ENCODE results near the gene LY6G6C.
A peak's percentile ranks its signal among the peaks of the same experiment; 100 is the strongest.

DNA sequence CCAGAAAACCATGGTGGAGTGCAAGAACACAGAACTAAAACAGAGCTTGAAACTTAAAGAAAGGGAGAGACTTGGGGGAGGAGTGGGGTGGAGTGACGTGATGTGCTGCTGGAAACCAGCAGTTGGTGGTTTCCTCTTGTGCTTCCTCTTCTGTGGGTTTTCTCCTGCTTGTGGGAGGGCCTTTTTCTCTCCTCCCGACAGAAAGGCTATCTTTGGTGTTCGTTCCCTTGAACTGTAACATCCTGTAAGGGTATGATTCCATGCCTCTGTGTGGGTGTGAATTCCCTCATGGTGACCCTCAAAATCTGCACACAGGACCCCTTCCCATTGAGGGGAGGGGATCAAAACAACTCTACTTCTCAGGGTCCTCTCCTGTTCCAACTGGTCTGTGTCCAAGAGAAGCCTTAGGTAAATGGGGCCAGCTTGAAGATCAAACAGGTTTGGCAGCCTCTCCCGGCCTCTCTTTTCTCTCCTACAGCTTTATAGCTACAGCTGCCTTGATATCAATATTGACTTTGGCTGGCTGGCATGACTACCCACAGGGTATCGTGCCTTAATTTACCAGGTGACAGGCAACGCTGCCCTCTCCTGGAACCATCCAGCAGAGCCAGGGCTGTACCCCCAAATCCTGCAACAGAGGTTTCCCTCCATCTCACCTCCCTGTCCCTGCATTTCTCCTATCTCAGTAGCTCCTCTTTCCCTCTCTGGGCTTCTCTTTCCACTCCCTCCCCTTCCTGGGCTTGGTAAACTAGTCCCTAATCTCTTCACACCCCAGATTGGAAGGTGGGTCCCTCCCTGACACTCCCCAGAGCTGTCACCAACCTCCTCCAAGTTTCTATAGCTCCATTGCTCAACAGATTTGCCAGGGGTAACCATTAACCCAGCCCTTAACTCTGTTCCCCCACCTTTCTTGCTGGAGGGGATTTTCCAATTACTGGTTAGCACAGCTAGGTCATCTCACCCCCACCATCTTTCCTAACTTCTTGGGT lies 16.7 kb upstream of the LY6G6C start:
- TF ChIP-seq, protein P1, sequence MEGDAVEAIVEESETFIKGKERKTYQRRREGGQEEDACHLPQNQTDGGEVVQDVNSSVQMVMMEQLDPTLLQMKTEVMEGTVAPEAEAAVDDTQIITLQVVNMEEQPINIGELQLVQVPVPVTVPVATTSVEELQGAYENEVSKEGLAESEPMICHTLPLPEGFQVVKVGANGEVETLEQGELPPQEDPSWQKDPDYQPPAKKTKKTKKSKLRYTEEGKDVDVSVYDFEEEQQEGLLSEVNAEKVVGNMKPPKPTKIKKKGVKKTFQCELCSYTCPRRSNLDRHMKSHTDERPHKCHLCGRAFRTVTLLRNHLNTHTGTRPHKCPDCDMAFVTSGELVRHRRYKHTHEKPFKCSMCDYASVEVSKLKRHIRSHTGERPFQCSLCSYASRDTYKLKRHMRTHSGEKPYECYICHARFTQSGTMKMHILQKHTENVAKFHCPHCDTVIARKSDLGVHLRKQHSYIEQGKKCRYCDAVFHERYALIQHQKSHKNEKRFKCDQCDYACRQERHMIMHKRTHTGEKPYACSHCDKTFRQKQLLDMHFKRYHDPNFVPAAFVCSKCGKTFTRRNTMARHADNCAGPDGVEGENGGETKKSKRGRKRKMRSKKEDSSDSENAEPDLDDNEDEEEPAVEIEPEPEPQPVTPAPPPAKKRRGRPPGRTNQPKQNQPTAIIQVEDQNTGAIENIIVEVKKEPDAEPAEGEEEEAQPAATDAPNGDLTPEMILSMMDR (IDR thresholded peaks at IDR 0.05; ENCODE audit: low read length) = peak; percentile 35; the same call in 1 of the 2 replicates
- no peak for TF ChIP-seq EZH2 (IDR thresholded peaks at IDR 0.05; ENCODE audit: borderline replicate concordance, low read length)
